NCI-H460 (cell line): ENCODE data around the gene MRPS6. TPM values are rescaled to one million over a fixed set of nuclear protein-coding genes. Genes with fewer than 3 reads are reported as not detected.

Source experiments
- DNase-seq: peaks from one replicate; pipeline ENCODE4 v3.0.0-alpha.2; 2016; ENCODE audit warnings: low read depth; ENCODE audit errors: extremely low read depth
- total RNA-seq: library from RNA; depleted of rRNA; stranded (reverse); fragments of >200 nt; shearing (Covaris generic); gene quantifications from 2 replicates; pipeline ENCODE4 v1.2.3, GENCODE V29; 2014; rRNA removed

Gene MRPS6
- total RNA-seq, 1 experiment from 2014 or later = 20.3 TPM

DNA sequence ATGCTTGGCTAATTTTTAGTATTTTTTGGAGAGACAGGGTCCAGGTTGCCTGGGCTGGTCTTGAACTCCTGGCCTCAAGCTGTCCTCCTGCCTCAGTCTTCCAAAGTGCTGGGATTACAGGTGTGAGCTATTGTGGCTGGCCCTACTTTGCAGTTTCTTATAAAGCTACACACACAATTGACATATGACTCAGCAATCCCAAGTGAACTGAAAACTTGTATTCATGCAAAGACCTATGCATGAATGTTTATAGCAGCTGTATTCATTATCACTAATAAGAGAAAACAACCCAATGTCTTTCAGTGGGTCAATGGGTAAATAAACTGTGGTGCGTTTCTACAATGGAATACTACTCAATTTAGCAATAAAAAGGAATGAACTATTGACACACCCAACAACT, 103.1 kb downstream of the MRPS6 start:
- no peak for DNase-seq

DNA sequence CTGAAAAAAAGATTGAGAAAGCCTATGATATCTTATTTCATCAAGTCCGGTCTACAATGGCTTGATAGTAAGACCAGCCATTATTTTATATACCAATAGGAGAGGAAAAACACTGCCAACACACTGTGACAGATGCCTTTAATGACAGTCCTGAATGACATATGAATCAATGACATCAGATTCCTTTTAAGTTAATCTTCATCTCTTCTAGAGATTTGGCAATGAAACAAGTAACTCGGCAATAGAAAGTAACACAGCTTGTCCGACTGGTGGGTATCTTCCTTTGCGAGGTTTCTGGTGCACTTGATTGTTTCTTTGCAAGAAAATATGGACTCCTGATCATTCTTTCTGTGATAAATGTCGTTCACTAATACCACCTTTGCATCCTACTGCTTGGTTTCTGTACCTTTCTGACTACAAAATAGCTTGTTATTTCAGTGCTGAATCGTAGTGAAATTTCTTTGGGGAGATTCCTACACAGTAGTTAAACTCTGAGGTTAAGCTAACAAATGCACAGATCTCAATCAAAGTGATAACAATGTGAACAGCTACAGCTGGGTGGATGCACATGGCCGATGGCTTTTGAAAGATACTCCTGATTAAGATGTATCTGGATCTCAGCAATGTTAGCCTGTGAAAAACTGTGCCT, 104.7 kb downstream of the MRPS6 start:
- no peak for DNase-seq

DNA sequence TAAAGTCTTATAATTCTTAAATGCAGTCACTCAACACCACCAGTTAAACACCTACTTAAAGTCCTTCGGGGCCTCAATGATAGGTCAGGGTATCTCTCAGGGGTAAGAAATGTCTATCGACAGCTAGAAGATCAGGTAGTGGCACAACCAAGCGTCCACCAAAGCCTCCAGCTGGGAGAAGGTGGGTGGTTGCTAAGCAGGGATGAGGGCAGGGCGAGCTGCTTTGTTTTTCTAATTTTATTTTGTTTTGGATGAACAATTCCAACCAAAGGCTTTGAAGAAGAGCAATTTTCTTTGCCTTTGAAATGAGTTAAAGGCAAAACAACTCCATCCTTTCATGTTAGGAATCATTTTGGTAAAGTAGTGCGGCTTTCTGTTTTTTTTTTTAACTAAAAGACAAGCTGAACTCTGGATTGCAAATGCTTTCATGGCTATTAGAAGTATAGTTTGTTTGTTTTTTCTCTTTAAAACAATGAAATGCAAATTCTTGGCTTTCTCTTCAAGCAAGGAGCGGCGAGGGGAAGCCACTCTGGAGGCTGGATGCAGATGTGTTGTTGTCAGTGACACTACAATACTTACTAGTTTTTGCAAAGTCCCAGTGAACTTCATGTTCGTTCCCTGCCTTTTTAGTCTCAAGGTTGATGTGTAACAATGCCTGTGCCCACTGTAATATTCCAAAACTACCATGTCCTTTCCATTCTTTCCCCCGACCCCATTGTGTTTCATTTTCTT, 106.0 kb downstream of the MRPS6 start:
- DNase-seq = no peak

DNA sequence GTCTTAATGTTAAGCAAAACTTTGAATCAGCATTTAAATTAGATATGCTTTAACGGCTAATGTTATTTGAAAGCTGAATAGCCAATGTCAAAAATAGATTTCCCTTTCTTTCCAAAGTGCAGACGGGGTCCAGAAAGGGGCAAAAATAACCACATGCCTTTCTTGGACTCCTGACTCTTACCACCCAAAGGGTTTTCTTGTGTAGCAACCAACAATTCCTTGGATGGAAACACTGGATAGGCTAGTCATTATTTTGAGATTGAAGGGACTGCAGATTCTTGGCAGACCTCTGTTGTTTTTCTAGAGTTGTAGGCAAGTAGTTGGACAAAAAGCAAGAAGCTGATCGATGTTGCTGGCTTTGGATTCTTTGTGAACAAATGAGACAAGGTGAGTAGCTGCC, 107.0 kb downstream of the MRPS6 start:
- DNase-seq = no peak

DNA sequence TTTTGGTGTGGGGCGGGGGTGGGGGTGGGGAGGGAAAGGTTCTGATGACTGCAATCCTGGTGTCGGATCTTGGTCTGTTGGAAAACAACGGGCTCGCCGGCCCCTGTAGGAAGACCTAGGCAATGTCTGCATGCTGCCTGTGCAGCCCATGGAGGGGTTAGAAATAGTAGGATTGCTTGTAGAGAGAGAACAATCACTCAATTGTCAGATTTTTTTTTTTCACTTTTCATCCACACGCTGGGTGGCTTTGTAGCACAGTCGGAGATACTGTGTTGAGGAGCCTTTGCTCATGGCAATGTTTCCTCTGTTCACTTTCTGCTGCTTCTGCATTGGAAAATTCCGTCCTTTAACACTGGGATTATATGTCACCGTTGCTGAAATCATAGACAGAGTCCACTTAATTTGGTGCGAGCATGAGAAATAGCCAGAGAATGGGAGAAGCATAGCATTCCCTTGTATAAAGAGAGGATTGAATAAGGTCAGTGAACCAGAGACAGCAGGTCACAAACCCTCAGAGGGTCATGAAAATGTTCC, 107.5 kb downstream of the MRPS6 start:
- no peak for DNase-seq

DNA sequence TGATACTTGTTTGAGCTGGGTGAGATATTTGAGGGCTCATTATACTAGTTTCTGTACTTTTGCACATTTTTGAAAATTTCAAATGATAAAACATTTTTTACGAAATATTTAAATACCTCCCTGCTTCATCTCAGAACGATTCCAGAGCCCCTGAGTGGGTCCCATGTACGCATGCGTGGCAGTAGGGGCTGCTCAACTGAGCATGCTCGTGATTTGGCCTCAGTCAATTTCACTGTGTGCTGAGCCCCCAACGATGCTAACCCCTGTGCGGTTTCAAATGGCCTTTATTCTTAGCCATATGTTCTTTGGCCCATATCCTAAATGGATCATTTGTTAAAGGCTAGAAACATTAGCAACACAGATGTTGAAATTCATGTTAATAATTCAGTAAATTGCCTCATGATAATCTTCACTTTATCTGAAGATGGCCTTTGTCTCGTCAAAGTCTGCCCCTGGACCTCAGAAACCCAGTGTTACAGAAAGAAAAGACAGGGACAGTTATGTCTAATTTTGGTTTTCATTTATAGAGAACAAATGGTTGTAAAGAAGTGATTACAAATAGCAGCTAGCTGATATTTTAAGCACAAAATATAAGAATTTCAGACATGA, 108.2 kb downstream of the MRPS6 start:
- no peak for DNase-seq

DNA sequence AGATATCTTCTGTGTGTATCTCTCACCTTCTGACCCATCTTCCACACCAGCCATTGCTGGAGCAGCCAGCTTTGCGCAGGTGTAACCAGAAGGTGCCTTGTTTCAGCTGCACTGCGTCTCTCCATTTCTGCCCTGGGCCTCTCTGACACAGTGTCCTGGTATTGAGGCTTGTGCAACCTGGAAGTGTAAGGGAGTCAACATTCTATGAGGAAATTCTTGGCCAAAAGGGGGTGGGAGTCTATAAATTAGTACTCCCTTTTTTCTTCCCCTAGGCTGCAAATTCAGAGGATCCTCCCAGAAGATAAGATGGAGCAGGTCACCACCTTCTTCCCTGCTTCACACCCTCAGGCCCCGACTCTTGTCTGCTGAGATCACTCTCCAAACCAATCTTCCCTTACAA, 109.1 kb downstream of the MRPS6 start:
- no peak for DNase-seq

DNA sequence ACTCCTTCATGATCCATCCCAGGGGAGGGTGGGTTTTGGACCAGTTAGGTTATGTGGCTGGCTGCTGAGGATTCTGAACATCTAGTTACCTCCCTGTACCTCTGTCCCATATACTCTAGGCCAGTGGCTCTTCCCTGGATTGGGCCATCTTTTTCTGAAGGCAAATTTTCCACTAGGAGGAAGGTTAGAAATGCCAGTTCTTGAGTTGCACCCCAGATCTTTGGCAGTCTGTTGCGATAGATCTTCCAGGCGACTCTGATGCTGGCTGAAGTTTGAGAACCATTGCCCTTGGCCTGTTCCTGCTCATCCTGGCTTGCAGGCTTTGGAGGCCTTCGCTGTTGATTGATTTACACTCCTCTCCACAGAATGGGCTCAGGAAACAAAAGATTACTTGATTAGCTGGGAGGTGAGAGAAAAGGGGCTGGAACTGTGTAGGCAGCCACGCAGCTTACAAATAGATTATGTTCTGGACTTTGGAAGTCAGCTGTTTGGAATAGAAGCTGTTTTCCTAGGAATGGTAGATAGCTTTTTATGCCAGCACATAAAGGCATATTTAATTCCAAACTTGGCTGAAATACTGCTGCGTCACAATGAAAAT, 110.1 kb downstream of the MRPS6 start:
- DNase-seq = no peak

DNA sequence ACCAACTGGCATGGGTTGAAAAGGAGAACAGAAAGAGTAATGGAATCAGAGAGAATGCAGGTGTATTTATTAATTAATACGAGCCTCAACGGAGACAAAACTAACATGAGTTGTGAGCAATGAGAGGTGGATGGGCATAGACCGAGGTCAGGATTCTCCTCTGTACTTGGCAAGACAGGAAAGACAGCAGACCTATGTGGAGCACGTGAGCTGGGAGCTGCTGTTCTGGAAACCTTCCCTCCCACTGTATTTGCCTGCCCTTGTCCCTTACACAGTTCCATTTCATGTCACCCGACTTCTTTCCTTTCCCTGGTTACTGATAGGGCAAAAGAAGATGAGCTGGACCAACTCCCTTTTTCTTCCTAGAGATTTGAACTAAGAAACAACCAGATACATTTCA, 110.9 kb downstream of the MRPS6 start:
- DNase-seq = no peak

DNA sequence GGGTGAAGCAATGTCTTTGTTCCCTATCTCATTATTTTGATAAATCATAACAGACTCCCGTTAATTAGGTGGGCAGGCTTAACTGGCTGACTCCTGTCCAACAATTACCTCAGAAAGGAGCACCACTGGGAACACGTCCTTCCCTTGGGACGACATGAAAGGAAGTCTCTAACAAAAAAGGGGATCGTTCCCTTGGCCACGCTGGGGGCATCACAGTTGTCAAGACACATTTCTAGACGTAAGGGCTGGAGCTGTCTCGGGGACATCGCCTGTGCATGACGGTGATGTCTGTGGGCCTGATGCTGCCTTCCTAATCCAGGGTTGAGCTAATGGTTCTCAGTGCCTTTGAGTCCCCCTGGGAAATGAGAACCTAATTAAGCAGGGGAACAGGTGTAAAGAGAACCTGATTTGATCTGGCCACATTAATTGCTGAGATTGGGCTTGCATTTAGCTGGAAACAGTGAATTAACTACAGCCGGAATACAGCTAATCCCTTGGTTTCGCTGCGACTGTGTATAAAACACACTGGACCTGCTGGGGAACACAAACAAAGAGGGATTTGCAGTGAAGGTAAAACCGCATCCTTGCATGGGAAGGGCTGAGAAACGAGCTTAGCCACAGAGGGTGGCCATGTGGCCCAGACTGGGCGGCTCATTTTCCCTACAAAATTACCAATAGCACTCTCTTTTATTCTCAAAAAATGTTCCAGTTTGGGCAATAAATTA, 111.8 kb downstream of the MRPS6 start:
- no peak for DNase-seq

DNA sequence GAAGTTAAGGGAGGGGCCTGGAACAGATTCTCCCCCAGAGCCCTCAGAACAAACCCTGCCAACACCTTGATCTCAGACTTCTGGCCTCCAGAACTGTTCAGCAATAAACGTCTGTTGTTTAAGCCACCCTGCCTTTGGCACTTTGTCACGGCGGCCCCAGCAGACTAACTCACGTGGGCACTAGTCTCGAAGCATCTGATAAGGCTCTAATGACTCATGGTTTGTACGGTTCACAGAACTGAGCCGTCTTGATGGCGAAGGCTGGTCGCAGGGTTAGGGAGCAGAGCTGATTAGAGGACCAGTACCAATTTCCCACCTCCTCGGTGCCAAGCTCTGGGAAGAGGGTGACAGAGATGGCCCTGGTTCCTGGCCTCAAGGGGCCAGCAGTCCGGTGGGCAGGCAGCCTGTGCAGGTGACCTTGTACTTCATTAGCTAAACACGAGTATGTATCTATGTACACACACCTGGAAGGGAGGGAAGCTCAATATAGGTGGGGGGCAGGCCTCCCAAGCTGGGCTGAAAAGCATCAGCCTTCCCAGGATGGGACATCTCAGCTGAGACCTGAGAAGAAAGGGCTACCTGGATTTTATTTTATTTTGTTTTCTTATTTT, 112.8 kb downstream of the MRPS6 start:
- DNase-seq = no peak

DNA sequence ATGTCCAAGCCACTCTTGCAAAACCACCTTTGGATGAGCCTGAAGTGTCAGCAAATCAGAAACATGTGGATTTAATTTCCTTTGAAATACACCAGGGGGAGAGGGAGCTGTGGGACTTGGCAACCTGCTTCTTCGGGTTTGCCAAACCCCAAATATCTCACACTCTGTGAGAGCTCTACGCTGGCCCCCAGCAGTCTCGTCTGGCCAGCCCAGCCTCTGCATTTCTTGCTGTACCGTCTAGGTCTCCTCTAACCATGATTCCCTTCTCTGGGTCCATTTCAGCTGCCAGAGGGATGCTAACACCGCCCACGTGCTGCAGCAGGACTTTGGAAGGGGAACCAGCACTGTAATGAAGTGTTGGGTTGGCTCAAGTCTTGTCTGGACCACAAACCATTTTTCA, 114.6 kb downstream of the MRPS6 start:
- DNase-seq = no peak

DNA sequence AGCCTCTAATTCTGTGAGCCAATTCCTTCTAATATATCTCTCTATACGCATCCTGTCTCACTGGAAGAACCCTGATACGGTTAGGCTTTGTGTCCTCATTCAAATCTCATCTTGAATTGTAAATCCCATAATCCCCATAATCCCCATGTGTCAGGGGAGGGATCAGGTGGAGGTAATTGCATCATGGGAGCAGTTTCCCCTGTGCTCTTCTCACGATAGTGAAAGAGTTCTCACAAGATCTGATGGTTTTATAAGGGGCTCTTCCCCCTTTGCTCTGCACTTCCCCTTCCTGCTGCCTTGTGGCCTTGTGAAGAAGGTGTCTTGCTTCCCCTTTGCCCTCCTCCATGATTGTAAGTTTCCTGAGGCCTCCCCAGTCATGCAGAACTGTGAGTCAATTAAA, 116.1 kb downstream of the MRPS6 start:
- DNase-seq = no peak

DNA sequence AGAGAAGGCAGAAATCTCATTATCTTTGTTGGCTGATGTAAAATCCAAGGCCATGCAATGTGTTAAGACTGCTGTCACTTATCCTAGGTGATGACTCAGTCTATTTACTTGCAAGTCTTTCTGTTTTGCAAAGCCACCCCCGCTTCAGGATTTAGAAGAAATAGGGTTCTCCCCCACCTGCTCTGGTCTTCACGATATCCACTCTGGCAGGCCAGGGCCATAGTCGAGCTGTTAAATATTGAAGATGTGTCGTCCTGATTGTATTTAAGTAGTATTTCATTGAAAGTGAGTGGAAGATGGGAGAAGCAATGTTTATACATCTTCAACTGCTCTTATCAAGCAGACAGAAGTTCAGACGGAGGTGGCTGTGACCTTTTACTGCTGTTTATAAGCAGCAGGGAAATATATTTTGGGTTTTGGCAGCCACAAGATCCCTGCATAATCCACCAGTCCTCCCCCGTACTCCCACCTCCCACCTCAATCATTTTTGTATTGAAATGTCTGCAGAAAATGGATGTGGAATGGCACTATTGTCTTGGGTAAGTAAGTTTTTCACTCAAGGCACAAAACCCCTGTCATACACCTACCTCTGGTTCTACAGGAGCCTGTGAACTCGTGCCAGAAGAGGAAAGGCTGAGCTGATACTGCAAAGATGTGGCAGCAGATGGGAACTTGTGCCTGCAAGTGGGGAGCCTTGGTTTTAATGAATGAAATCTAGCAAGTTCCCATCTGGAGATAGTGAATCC, 117.4 kb downstream of the MRPS6 start:
- DNase-seq = no peak

DNA sequence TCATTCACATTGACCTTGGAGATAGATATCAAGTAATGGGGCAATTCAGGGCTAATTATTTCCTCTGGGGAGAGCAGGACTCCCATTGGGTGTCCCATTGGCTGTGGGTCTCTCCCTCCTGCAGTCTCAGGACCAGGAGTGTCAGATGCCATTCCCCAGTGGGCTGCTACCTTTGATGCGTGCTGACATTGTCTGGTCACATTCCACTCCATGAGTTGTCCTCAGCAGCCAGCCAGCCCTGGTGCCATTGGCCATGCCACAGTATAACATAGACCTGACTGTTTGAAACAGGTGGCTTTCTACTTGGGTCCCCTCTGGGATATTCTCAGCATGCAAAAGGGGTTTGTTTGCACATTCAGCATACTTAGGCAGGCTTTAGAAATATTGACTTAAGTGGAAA, 118.5 kb downstream of the MRPS6 start:
- no peak for DNase-seq

Other genes starting within 250 kb of the MRPS6 start
- gene ATP5PO, start 157.8 kb upstream of the MRPS6 start, total RNA-seq = 224 and 246 TPM in 2 replicates
- gene SLC5A3, start within 50 bp of the MRPS6 start, total RNA-seq = 7.6 and 8.5 TPM in 2 replicates